K562 (cell line): Measurements from ENCODE around the gene TUBA4B. TPM values are rescaled to one million over a fixed set of nuclear protein-coding genes. Genes with fewer than 3 reads are reported as not detected.

ENCODE experiments used
- ATF7 ChIP-seq: fragments of 450-650 bp; IDR thresholded peaks from 2 replicates; pipeline ENCODE4 v1.7.1; 2014; ENCODE audit warnings: mild to moderate bottlenecking, moderate library complexity
- CBFB ChIP-seq: sonication (generic); formaldehyde crosslinking; IDR thresholded peaks from 2 replicates; pipeline ENCODE4 v1.4.0; 2020; ENCODE audit warnings: mild to moderate bottlenecking, missing genetic modification reagents
- CREM ChIP-seq: IDR thresholded peaks from 2 replicates; pipeline ENCODE4 v1.6.1; 2014; ENCODE audit warnings: antibody characterized with exemption, low read depth
- CTBP1 ChIP-seq: fragments of 450-650 bp; IDR thresholded peaks from 2 replicates; pipeline ENCODE4 v1.6.1; 2016; ENCODE audit warnings: borderline replicate concordance
- CXXC5 ChIP-seq: fragments of 250-450 bp; sonication (Bioruptor Pico); IDR thresholded peaks from 2 replicates; pipeline ENCODE4 v1.8.0; 2022; ENCODE audit warnings: inconsistent platforms, mild to moderate bottlenecking, moderate library complexity
- ELF1 ChIP-seq: fragments of 200-800 bp; sonication (Bioruptor generic); IDR thresholded peaks from 2 replicates; pipeline ENCODE4 v1.6.1; 2016; ENCODE audit warnings: missing genetic modification characterization, missing compliant biosample characterization
- HNRNPLL ChIP-seq: fragments of 200-400 bp; formaldehyde crosslinking; IDR thresholded peaks from 2 replicates; pipeline ENCODE4 v1.6.1; 2017; ENCODE audit warnings: low read length, low read depth, mild to moderate bottlenecking; ENCODE audit not compliant: poor library complexity, severe bottlenecking
- JUND ChIP-seq, 2 experiments: IDR thresholded peaks; 2 replicates in 1 of 2; 3 replicates in 1 of 2; pipeline ENCODE4 v1.6.1; 2011; ENCODE audit warnings: borderline replicate concordance in 2 of 2, low read depth in 2 of 2, low read length in 2 of 2, improper control_type of control experiment in 1 of 2, missing biosample characterization in 1 of 2, missing genetic modification characterization in 1 of 2, missing genetic modification reagents in 1 of 2
- KLF13 ChIP-seq: fragments of 450-650 bp; IDR thresholded peaks from 2 replicates; pipeline ENCODE4 v1.6.1; 2016; ENCODE audit warnings: missing genetic modification characterization, low read depth, mild to moderate bottlenecking, missing compliant biosample characterization, moderate library complexity, borderline replicate concordance
- KLF16 ChIP-seq: IDR thresholded peaks from 2 replicates; pipeline ENCODE4 v1.6.1; 2016; ENCODE audit warnings: antibody characterized with exemption
- L3MBTL2 ChIP-seq: fragments of 450-650 bp; IDR thresholded peaks from 2 replicates; pipeline ENCODE4 v1.6.1; 2016; ENCODE audit warnings: mild to moderate bottlenecking, moderate library complexity
- POLR2B ChIP-seq: fragments of 450-650 bp; IDR thresholded peaks from 2 replicates; pipeline ENCODE4 v1.6.1; 2018; ENCODE audit warnings: low read depth; ENCODE audit not compliant: partially characterized antibody
- POLR2G ChIP-seq: fragments of 200-400 bp; formaldehyde crosslinking; IDR thresholded peaks from 2 replicates; pipeline ENCODE4 v1.6.1; 2017; ENCODE audit warnings: low read depth, mild to moderate bottlenecking, antibody characterized with exemption, low read length, moderate library complexity
- PRMT5 ChIP-seq: sonication (generic); formaldehyde crosslinking; IDR thresholded peaks from 2 replicates; pipeline ENCODE4 v1.5.0; 2020; ENCODE audit warnings: missing genetic modification reagents
- PRPF4 ChIP-seq: fragments of 200-400 bp; formaldehyde crosslinking; IDR thresholded peaks from one replicate; pipeline ENCODE4 v1.6.1; 2017; ENCODE audit warnings: low read length, low read depth, mild to moderate bottlenecking; ENCODE audit not compliant: insufficient read depth, poor library complexity, severe bottlenecking
- RAD21 ChIP-seq, 2 experiments: fragments of 250-450 bp in 1 of 2; fragments of 450-650 bp in 1 of 2; sonication (Bioruptor Pico) in 1 of 2; formaldehyde crosslinking in 1 of 2; IDR thresholded peaks in 1 of 2; conservative IDR thresholded peaks in 1 of 2; 2 replicates each; pipeline versions ENCODE4 v1.4.0 to v1.8.0; 2020 to 2022; ENCODE audit warnings: mild to moderate bottlenecking in 2 of 2, moderate library complexity in 1 of 2
- SPI1 ChIP-seq: IDR thresholded peaks from 2 replicates; pipeline ENCODE4 v1.6.1; 2011; ENCODE audit warnings: low read depth, low read length, control low read depth, borderline replicate concordance
- TEAD1 ChIP-seq, 2 experiments: fragments of 450-650 bp in 1 of 2; sonication (generic) in 1 of 2; formaldehyde crosslinking; IDR thresholded peaks; 2 replicates each; pipeline versions ENCODE4 v1.4.0 to v1.8.0; 2020 to 2022; ENCODE audit warnings: mild to moderate bottlenecking in 2 of 2, missing genetic modification reagents in 1 of 2
- ZEB2 ChIP-seq: fragments of 450-650 bp; IDR thresholded peaks from 2 replicates; pipeline ENCODE4 v1.6.1; 2016
- ZNF12 ChIP-seq: sonication (generic); formaldehyde crosslinking; IDR thresholded peaks from 2 replicates; pipeline ENCODE4 v1.4.0; 2020; ENCODE audit warnings: mild to moderate bottlenecking, missing genetic modification reagents
- ZNF224 ChIP-seq: sonication (generic); formaldehyde crosslinking; IDR thresholded peaks from 2 replicates; pipeline ENCODE4 v1.8.0; 2022; ENCODE audit warnings: mild to moderate bottlenecking, missing genetic modification reagents
- ZNF785 ChIP-seq: fragments of 250-450 bp; sonication (Bioruptor Pico); IDR thresholded peaks from 2 replicates; pipeline ENCODE4 v1.4.0; 2020; ENCODE audit warnings: mild to moderate bottlenecking
- polyA plus RNA-seq, 8 experiments: library from polyadenylated mRNA; depleted of rRNA in 4 of 8; stranded (reverse) in 5 of 8; unstranded in 3 of 8; fragments of >200 nt; fragmentation: Nextera tagmentation in 2 of 8; fragmentation: Illumina TruSeq in 1 of 8; extraction: Ambion mirVana in 2 of 8; extraction: Trizol in 1 of 8; gene quantifications; 2 replicates each; pipeline versions ENCODE4 v1.2.1 to v1.2.3, GENCODE V29; 2011 to 2014; ENCODE audit warnings: inconsistent platforms in 1 of 8, missing spikeins in 1 of 8
- total RNA-seq, 7 experiments: library from RNA; depleted of rRNA in 6 of 7; stranded (reverse); fragments of >200 nt in 6 of 7; fragmentation: Illumina TruSeq in 2 of 7; extraction: Trizol in 2 of 7; gene quantifications; 2 replicates each; pipeline versions ENCODE4 v1.2.1 to v1.2.3, GENCODE V29; 2011 to 2021; ENCODE audit warnings: low replicate concordance in 1 of 7
- TF ChIP-seq, protein P1 (sequence below): fragments of 250-450 bp; sonication (Bioruptor Pico); IDR thresholded peaks from 2 replicates; pipeline ENCODE4 v1.8.0; 2022; ENCODE audit warnings: inconsistent platforms
- TF ChIP-seq, protein P2 (sequence below): sonication (generic); formaldehyde crosslinking; IDR thresholded peaks from 2 replicates; pipeline ENCODE4 v1.8.0; 2022; ENCODE audit warnings: missing genetic modification reagents, mild to moderate bottlenecking, moderate library complexity, borderline replicate concordance

Gene TUBA4B
- total and polyA plus RNA-seq, 9 of the 15 experiments (the other 6 are each of a cell fraction or from before 2014, with no cell fraction given): 0.04 TPM; not detected in 8

GRCh38 chr2:219277703-219278654, 24.9 kb downstream of the TUBA4B start (continued):
- TF ChIP-seq ZNF785 (CRISPR knock-in tag): no peak
- 0 out of 2 replicates have a peak, but pooled peaks have one; percentile 19 for TF ChIP-seq ZEB2
- no peak for TF ChIP-seq POLR2G
- TF ChIP-seq CREM: peak; percentile 49
- TF ChIP-seq L3MBTL2: 0 out of 2 replicates have a peak, but pooled peaks have one; percentile 10
- TF ChIP-seq JUND (IDR thresholded peaks at IDR 0.05; ENCODE audit: borderline replicate concordance, low read depth, low read length): no peak
- peak; percentile 39; the same call in 1 of the 3 replicates for TF ChIP-seq JUND (tag; IDR thresholded peaks at IDR 0.05; ENCODE audit: borderline replicate concordance, low read depth, low read length)
- 0 out of 2 replicates have a peak, but pooled peaks have one; percentile 19 for TF ChIP-seq CXXC5 (CRISPR knock-in tag)
- TF ChIP-seq ZNF12 (CRISPR knock-in tag): 0 out of 2 replicates have a peak, but pooled peaks have one; percentile 55
- TF ChIP-seq TEAD1 (CRISPR knock-in tag; IDR thresholded peaks at IDR 0.05): peak in 1 of 2 experiments; percentile 38; a peak in 1 of 4 replicates
- TF ChIP-seq, protein P1, sequence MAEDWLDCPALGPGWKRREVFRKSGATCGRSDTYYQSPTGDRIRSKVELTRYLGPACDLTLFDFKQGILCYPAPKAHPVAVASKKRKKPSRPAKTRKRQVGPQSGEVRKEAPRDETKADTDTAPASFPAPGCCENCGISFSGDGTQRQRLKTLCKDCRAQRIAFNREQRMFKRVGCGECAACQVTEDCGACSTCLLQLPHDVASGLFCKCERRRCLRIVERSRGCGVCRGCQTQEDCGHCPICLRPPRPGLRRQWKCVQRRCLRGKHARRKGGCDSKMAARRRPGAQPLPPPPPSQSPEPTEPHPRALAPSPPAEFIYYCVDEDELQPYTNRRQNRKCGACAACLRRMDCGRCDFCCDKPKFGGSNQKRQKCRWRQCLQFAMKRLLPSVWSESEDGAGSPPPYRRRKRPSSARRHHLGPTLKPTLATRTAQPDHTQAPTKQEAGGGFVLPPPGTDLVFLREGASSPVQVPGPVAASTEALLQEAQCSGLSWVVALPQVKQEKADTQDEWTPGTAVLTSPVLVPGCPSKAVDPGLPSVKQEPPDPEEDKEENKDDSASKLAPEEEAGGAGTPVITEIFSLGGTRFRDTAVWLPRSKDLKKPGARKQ: no peak
- TF ChIP-seq RAD21 (CRISPR knock-in tag; conservative IDR thresholded peaks at IDR 0.05 in 1 of 2, IDR thresholded peaks at IDR 0.05 in 1 of 2): peak; percentile 69 to 72
- TF ChIP-seq ATF7: no peak
- TF ChIP-seq, protein P2, sequence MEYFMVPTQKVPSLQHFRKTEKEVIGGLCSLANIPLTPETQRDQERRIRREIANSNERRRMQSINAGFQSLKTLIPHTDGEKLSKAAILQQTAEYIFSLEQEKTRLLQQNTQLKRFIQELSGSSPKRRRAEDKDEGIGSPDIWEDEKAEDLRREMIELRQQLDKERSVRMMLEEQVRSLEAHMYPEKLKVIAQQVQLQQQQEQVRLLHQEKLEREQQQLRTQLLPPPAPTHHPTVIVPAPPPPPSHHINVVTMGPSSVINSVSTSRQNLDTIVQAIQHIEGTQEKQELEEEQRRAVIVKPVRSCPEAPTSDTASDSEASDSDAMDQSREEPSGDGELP (CRISPR knock-in tag): 0 out of 2 replicates have a peak, but pooled peaks have one; percentile 65
- TF ChIP-seq CTBP1: peak; percentile 45; the same call in 1 of the 2 replicates
- TF ChIP-seq PRMT5: no peak
- no peak for TF ChIP-seq POLR2B
- no peak for TF ChIP-seq CBFB (CRISPR knock-in tag)
- 0 out of 2 replicates have a peak, but pooled peaks have one; percentile 3 for TF ChIP-seq ELF1 (tag)
- TF ChIP-seq KLF13 (tag): no peak
- TF ChIP-seq HNRNPLL: peak; percentile 91
- no peak for TF ChIP-seq PRPF4
- TF ChIP-seq ZNF224 (CRISPR knock-in tag): no peak
- TF ChIP-seq SPI1: peak; percentile 42; the same call in 1 of the 2 replicates
- 0 out of 2 replicates have a peak, but pooled peaks have one; percentile 11 for TF ChIP-seq KLF16
